Activated CD8-positive, alpha-beta memory T cell treated with anti-CD3 and anti-CD28 coated beads for 4 hours (primary cell): ENCODE measurements around the gene CDC42SE2.
"Not testable (repeated sequence)": the region's sequence is repeated elsewhere in the genome, so short reads cannot be mapped to it uniquely, and the experiment has no call there.

ENCODE experiments used
- DNase-seq, 2 donors: peaks; one replicate each; pipeline ENCODE4 v3.0.0-alpha.2; 2020; ENCODE audit warnings: low read depth in 2 of 2

CDC42SE2 gene

DNA sequence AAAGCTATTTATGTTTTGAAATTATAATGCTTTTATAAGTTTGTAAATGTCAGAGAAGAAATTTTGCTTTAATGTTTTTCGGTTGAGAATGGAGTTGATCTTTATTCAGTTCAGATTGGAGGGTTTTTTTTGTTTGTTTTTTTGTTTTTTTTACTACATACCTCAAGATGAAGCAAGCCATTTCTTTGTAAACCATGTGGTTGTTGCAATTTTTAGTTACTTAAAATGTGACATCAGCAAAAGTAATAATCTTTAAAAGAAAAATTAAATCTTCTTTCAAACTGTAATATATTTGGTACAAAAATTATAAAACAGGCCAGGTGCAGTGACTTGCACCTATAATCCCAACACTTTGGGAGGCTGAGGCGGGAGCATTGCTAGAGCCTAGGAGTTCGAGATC lies 102.6 kb downstream of the CDC42SE2 start:
- DNase-seq = no peak

- no peak for DNase-seq
Measured at GRCh38 chr5:131367219-131367860, 103.5 kb downstream of the CDC42SE2 start.

- no peak for DNase-seq
Measured at GRCh38 chr5:131368866-131369265, 105.0 kb downstream of the CDC42SE2 start.

DNA sequence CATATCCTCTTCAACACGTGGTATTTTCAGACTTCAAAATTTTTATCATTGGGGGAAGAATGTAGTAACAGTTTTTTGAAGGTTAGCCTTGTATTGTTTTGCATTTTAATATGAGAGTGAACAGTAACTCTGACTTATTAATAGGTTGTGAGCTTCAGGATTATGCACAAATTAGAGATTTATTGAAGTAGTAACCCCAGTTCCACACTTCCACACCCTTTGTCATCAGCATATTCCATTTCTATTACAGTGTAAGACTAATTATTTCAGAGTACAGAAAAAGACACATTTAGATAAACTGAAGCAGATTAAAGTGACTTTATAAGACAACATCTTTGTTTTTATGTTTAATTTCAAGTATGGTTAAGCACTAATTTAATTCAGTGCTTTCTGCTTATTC lies 105.7 kb downstream of the CDC42SE2 start:
- no peak for DNase-seq

GRCh38 chr5:131371835-131372234 lies 108.0 kb downstream of the CDC42SE2 start:
- DNase-seq = no peak

DNA sequence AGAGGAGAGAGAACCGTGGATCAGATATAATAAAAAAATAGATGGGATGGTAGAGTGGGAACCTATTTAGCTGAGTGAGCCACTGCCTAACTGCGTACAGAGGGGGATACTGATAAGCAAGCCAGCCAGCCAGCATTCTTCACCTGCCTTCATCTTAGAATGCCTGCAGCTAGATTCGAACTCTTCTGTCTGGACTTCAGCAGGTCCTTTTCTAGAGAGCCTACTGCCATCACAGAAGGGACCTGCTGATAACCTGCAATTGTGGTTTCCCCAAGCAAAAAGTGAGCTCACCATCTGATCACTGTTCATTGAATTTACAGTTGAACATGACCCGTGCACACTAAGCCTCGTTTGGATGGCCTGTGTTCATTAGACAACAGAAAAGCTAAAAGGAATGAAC lies 109.4 kb downstream of the CDC42SE2 start:
- no peak for DNase-seq

- no peak for DNase-seq
Measured at GRCh38 chr5:131375351-131375750, 111.5 kb downstream of the CDC42SE2 start.

- DNase-seq = no peak
Measured at GRCh38 chr5:131377346-131377745, 113.5 kb downstream of the CDC42SE2 start.

DNA sequence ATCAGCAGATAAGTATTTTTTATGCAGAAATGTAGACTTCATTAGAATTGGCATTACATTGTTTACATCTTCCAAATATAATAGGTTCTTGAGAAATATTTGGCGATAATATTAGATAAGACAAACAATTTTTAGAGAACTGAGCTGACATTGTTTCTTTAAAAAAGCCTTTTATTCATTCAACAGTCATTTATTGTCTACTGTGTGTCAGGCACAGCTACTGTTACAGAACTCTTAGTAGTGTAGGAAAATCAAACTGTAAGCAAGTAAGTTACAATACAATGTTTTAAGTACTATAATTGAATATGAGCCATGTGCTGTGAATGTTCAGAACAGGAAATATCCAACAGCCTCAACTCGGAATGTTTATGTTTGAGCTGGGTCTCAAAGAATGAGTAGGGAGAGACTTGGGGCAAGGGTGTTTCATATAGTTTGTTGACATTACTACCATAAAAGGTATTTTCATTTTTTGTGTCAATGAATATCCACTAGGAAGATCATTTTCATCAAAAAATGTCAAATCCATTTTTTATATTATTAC lies 114.0 kb downstream of the CDC42SE2 start:
- DNase-seq = no peak

GRCh38 chr5:131378721-131379541 lies 115.1 kb downstream of the CDC42SE2 start:
- no peak for DNase-seq

- DNase-seq = peak; percentile 51 to 62
Measured at GRCh38 chr5:131379723-131380122, 115.9 kb downstream of the CDC42SE2 start.

GRCh38 chr5:131380238-131380637 lies 116.4 kb downstream of the CDC42SE2 start:
- DNase-seq = not testable (repeated sequence)

DNA sequence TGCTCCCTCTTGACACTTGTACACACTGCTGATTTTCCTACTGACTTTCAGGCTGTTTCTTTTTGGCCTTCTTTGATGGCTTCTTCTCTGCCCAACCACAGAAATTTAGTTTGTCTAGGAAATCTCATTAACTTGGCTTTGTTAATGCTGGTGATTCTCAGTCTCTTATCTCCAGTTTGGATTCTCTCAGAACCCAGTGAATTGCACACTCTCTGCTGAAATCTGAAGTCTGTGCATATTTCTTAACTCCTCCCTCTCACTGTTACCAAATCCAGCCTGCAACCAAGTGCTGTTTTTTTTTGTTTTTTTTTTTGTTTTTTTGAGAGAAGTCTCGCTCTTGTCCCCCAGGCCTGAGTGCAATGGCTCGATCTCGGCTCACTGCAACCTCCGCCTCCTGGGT lies 117.2 kb downstream of the CDC42SE2 start:
- no peak for DNase-seq

- no peak for DNase-seq
Measured at GRCh38 chr5:131381777-131382176, 117.9 kb downstream of the CDC42SE2 start.

DNA sequence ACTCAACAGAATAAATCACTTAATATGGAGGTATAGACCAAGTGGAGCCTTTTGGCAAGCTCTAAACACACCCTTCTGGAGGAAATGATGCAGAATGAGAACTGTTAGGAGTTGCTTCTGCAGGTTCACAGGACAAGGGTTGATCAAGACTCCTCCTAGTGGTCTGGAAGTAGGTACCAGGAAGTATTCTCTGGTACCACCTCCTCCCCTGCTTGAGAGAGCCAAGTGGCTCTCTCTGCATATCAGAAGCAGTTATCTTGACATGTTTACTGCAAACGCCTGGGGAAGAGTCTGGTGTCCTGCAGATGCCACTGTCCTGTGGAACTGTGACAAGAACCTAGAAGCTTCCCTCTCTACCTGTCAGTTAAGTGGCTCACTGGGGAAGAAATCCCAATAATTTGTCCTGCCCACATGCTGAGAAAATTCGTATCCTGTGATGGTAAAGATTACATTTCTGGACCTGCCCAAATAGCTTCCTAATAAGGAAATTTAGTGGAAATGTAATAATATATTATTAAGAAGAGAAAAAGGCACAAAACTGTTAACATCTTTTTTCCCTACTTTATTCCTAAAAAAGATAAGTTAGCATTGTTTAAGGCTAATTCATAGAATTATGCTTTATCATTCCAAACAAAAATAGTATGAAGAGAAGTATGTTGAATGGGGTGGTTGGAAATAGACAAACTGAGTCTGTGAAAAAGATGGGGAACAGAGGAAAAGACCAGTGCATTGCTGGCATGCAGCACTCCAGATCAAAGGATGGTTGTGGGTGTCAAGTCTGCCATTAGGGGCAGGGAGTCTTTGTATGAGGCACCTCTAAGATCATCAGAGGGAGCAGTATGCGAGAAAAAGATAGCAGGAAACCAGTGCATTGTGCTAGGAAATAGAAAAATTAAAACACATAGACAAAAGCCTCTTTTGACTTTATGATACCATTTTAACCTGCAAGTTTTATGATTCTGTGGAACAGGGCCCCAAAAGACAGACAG lies 118.8 kb downstream of the CDC42SE2 start:
- DNase-seq = peak in 1 of 2 donors; percentile 29

- DNase-seq = no peak
Measured at GRCh38 chr5:131384173-131384572, 120.3 kb downstream of the CDC42SE2 start.

DNA sequence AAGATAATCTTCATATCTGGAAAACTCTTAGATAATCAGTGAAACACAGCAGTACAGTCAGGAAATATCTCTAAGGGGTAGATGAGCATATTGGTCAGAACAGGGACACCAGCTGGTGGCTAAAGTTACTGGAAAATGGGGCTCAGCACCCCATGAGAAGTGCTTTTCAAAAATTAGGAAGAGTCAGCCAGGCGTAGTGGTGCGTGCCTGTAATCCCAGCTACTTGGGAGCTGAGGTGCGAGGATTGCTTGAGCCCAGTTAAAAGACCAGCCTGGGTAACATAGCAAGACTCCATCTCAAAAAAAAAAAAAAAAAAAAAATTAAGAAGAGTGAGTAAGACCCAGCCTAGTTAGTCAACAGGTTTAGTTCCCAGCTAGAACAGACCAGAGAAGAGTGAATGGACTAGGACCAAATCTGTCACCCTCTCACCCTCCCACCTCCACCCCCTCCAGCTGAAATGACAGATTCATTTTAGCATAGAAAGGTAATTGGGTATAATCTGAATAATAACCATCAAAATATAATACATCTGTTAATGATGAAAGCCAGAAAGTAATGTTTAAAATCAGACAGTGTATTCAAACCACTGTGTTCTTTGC lies 120.9 kb downstream of the CDC42SE2 start:
- DNase-seq = peak in 1 of 2 donors; percentile 31

GRCh38 chr5:131386124-131386523 lies 122.3 kb downstream of the CDC42SE2 start:
- no peak for DNase-seq

DNA sequence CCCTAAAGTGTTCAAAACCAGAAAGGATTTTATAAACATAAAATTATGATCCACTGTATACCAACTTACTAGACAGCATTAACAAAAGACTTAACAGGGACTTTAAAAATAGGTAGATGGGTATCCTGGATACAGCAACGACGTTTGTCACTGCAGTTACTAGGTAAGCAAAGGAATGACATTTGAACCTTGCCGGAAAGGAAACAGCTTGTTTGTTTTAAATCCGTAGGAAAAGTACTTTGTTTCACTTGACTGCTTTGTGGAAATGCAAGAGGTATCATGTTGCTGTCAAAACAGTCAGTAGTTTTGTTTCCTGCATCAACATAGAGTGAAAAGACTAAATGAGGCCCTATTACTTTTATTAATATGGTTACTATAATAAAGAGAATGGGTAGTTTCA lies 122.9 kb downstream of the CDC42SE2 start:
- DNase-seq = no peak

DNA sequence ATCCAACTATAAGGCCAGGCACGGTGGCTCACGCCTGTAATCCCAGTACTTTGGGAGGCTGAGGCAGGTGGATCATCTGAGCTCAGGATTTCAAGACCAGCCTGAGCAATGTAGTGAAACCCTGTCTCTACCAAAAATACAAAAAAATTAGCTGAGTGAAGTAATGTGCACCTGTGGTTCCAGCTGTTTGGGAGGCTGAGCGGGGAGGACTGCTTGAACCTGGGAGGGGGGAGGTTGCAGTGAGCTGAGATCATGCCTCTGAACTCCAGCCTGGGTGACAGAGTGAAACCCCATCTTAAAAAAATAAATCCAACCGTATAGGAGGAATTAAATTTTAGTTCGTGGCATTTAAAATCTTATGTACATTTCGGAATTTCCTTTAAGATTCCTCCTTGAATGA lies 123.4 kb downstream of the CDC42SE2 start:
- DNase-seq = no peak

GRCh38 chr5:131389096-131389868 lies 125.4 kb downstream of the CDC42SE2 start:
- no peak for DNase-seq
